ENCODE results near the gene CYFIP2. TPM values are rescaled to one million over a fixed set of nuclear protein-coding genes. Genes with fewer than 3 reads are reported as not detected.
A peak's percentile ranks its signal among the peaks of the same experiment; 100 is the strongest.

CYFIP2 gene
- total RNA-seq, 3 donors from 2014 or later = 24.8 to 28.6 (median 25.8) TPM

DNA sequence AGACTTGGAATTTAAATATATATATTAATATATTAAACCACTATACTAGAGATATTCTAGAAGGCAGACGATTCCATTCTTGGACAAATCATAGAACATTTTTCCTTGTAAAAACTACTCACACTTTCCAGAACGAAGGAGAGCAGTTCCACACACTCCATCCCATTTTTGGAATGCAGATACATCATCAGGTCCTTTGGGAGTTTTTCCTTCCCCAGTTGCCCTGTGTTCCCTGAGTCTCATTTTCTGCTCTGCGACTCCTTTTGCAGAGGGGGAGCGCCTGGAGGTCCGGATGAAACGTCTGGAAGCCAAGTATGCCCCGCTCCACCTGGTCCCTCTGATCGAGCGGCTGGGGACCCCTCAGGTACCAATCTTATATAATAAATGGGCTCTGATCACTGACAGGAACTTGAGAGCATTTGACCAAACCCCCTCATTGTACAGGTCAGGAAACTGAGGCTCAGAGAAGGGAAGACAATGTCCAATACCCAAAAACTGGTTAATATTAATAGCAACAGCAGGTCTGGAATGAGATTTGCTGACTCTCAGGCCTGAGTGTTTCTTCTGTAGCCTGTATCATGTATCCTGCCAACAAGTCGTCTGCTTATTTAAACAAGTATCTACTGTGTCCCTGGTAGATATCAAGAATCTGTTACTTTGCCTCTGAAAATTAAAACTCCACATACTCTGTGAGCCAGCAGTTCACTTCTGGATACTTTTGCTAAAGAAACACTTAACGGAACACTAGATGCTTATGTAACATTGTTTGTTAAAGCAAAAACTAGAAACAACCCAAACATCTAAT is 117.3 kb downstream of the CYFIP2 start:
- DNase-seq (no peak), ATAC-seq (no peak)
- TF ChIP-seq, protein P1, sequence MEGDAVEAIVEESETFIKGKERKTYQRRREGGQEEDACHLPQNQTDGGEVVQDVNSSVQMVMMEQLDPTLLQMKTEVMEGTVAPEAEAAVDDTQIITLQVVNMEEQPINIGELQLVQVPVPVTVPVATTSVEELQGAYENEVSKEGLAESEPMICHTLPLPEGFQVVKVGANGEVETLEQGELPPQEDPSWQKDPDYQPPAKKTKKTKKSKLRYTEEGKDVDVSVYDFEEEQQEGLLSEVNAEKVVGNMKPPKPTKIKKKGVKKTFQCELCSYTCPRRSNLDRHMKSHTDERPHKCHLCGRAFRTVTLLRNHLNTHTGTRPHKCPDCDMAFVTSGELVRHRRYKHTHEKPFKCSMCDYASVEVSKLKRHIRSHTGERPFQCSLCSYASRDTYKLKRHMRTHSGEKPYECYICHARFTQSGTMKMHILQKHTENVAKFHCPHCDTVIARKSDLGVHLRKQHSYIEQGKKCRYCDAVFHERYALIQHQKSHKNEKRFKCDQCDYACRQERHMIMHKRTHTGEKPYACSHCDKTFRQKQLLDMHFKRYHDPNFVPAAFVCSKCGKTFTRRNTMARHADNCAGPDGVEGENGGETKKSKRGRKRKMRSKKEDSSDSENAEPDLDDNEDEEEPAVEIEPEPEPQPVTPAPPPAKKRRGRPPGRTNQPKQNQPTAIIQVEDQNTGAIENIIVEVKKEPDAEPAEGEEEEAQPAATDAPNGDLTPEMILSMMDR (IDR thresholded peaks at IDR 0.05) = no peak
- H3K36me3 ChIP-seq (ENCODE audit: low read depth) = no peaks in the 10 kb centered on the region
- H3K4me1 ChIP-seq (ENCODE audit: low read depth) = no peaks in the 10 kb centered on the region
- H3K4me3 ChIP-seq = no peak overlapping the region
- intact Hi-C loops (cut with DNase I, micrococcal nuclease) = no loop called here
- no peaks in the 10 kb centered on the region for H3K9me3 ChIP-seq

DNA sequence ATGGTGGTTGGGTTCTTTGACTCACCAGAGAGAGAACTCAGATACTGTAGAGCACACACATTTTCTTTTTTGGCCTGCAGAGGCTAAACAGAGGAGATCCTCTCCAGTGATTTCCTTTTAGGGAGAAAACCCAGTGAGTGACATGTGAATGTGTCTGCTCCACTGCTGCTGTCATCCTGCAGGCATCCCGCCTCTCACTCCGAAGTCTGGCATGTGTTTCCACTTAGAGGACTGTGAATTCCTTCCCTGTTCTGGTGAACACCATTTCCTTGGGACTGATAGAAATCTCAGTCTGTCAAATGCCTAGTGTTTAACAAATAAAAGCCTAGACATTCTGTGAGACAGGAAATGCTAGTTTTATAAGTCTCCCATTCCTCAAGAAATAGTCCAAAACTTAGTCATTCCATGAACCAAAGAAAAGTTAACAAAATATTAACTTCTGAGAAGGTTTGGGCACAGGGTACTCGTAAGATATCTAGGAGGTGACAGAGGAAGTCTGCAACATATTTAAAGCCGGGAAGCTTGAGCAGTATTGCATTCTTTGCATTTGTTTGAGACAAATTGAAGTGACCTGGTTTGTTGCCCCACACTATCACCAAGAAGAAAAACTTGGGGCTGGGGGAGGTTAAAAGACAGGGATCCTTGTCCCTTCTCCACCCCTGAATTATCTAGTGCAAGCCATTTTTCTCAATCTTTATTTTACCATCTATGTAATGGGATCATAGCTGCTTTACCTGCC is 119.2 kb downstream of the CYFIP2 start:
- DNase-seq (peak in 1 of 3 donors; percentile 31), ATAC-seq (peak; percentile 56)
- intact Hi-C loops (cut with DNase I, micrococcal nuclease) = no loop called here
- Histone ChIP-seq H3K36me3 (ENCODE audit: low read depth) (no peaks in the 10 kb centered on the region), H3K4me3 (no peak overlapping the region), H3K9me3 (no peaks in the 10 kb centered on the region), H3K4me1 (ENCODE audit: low read depth) (no peaks in the 10 kb centered on the region)
- TF ChIP-seq, protein P1 (IDR thresholded peaks at IDR 0.05) = no peak

DNA sequence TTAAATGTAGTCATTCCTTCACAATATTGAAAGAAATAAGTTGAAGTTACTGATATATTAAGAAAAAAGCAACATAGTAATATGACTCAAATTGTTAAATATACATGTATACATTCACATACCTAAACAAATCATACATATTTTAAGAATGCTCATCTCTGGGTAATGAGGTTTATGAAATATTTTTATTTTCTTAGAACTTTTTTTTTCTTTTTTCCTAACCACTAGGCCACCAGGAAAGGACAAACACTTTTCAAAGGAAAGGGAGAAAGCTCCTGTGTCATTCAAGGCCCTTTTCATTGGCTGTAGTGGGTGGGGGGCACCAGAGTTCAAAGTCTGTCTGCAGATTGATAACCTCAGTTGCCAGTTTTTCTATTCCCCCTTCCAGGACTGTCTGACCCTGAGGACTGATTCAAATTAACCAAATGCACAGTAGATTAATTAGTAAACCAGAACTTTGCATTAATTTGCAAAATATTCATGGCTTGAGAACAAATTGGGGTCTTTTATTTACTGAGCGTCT is 121.2 kb downstream of the CYFIP2 start:
- intact Hi-C loops (cut with DNase I, micrococcal nuclease) = no loop called here
- Histone ChIP-seq H3K4me1 (ENCODE audit: low read depth) (no peaks in the 10 kb centered on the region), H3K9me3 (no peaks in the 10 kb centered on the region), H3K36me3 (ENCODE audit: low read depth) (no peaks in the 10 kb centered on the region), H3K4me3 (no peak overlapping the region)
- TF ChIP-seq, protein P1 (IDR thresholded peaks at IDR 0.05) = no peak
- ATAC-seq (no peak), DNase-seq (no peak)

DNA sequence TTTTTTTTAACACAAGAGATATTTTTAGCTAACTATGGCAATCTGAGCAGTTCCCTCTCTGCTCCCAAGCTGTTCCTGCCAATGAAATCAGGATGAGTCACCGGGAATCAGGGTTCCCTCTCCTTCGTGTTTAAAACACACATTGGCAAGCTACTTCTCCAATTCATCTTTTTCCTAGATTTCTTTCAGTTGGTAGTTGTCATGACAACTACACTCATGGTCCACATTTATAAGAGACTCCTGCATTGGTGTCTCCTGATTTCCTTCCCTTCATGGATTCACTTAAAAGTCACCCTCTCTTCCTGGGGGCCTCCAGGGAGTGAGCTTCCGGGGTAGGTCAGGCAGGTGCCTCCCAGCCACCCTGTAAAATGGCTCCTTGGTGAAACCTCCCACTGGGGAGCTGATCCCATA is 121.8 kb downstream of the CYFIP2 start:
- peak in 1 of 3 donors; percentile 16 for DNase-seq
- Histone ChIP-seq H3K4me3 (no peak overlapping the region), H3K9me3 (no peaks in the 10 kb centered on the region), H3K36me3 (ENCODE audit: low read depth) (no peaks in the 10 kb centered on the region), H3K4me1 (ENCODE audit: low read depth) (no peaks in the 10 kb centered on the region)
- TF ChIP-seq, protein P1 (IDR thresholded peaks at IDR 0.05) = no peak
- ATAC-seq = peak; percentile 28
- intact Hi-C loops (cut with DNase I, micrococcal nuclease) = no loop called here

DNA sequence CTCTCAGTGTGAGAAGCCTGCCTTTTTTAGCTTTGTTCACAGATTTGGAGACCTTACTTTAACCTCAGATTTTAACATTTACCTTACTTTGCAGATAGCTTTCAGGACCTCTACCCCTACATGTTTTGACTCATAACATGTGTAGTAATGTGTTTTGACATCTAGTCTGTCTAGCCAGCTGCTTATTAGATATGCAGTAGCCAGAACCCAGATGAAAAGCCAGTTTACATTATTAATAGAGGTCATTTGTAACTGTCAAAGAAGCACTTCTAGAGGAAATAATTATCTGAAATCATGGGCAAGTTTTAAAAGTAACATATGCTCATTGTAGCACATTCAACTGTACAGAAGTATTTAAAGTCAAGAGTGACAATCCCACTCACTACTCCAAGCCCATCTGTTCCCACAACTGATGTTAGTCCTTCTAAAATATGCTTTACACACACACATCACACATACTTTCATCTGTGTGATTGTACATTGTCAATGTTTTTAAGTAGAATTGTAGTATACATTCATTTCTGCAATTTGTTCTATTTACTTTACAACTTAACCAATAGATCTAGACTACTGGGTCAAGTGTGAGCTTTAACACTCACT is 122.3 kb downstream of the CYFIP2 start:
- DNase-seq (no peak), ATAC-seq (no peak)
- H3K4me3 ChIP-seq = no peak overlapping the region
- no peaks in the 10 kb centered on the region for H3K9me3 ChIP-seq
- TF ChIP-seq, protein P1 (IDR thresholded peaks at IDR 0.05) = no peak
- H3K36me3 ChIP-seq (ENCODE audit: low read depth) = no peaks in the 10 kb centered on the region
- no peaks in the 10 kb centered on the region for H3K4me1 ChIP-seq (ENCODE audit: low read depth)
- intact Hi-C loops (cut with DNase I, micrococcal nuclease) = no loop called here

Data from mucosa of descending colon (tissue), 3 donors.